Parathyroid adenoma (tissue), 2 donors: ENCODE measurements around the gene FUOM.

Source experiments
- H2AFZ ChIP-seq: fragments of 300-600 bp; sonication (generic); one replicate; pipeline ENCODE4 v1.7.0; 2017; ENCODE audit warnings: antibody characterized with exemption, mild to moderate bottlenecking
- H3K27ac ChIP-seq: fragments of 300-600 bp; sonication (generic); one replicate; pipeline ENCODE4 v1.7.0; 2017
- H3K27me3 ChIP-seq: fragments of 300-600 bp; sonication (generic); one replicate; pipeline ENCODE4 v1.7.0; 2017; ENCODE audit warnings: low read length; ENCODE audit not compliant: control insufficient read depth, insufficient read depth
- H3K36me3 ChIP-seq: fragments of 300-600 bp; sonication (generic); one replicate; pipeline ENCODE4 v1.7.0; 2017; ENCODE audit warnings: low read length; ENCODE audit not compliant: control insufficient read depth, insufficient read depth
- H3K4me1 ChIP-seq: fragments of 300-600 bp; sonication (generic); one replicate; pipeline ENCODE4 v1.7.0; 2017; ENCODE audit warnings: control low read depth
- H3K4me2 ChIP-seq: fragments of 300-600 bp; sonication (generic); one replicate; pipeline ENCODE4 v1.7.0; 2017; ENCODE audit warnings: low read length
- H3K4me3 ChIP-seq: fragments of 300-600 bp; sonication (generic); one replicate; pipeline ENCODE4 v1.7.0; 2017; ENCODE audit warnings: low read depth, low read length
- H3K79me2 ChIP-seq: fragments of 300-600 bp; sonication (generic); one replicate; pipeline ENCODE4 v1.7.0; 2017; ENCODE audit warnings: control low read depth
- H3K9ac ChIP-seq: fragments of 300-600 bp; sonication (generic); one replicate; pipeline ENCODE4 v1.7.0; 2017; ENCODE audit warnings: mild to moderate bottlenecking
- H3K9me3 ChIP-seq: fragments of 300-600 bp; sonication (generic); one replicate; pipeline ENCODE4 v1.7.0; 2017; ENCODE audit warnings: low read length; ENCODE audit not compliant: control insufficient read depth
- TF ChIP-seq, protein P1 (sequence below): fragments of 300-600 bp; sonication (generic); IDR thresholded peaks from one replicate; pipeline ENCODE4 v1.7.0; 2017; ENCODE audit warnings: antibody characterized with exemption, mild to moderate bottlenecking
- donor health status: primary hyperparathyroidism.

The FUOM gene

DNA sequence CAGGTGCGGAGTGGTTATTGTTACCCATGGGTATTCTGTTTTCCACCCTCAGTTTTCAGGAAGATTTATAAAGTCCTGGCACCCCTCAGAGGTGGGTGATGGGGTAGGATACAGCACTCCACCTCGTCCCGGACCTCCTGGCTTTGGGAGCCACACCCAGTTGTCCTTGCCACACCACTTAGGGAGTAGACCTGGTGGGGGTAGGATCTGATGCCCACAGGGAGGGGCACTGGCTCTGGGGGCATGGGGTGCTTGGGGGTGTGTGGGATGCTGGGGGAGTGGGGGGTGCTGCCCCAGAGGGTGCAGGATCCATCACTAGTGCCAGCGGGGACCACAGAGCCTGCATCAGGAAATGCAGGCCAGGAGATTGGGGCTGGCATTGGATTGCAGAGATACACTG, 44.6 kb downstream of the FUOM start:
- H2AFZ ChIP-seq = no peak overlapping the region
- TF ChIP-seq, protein P1, sequence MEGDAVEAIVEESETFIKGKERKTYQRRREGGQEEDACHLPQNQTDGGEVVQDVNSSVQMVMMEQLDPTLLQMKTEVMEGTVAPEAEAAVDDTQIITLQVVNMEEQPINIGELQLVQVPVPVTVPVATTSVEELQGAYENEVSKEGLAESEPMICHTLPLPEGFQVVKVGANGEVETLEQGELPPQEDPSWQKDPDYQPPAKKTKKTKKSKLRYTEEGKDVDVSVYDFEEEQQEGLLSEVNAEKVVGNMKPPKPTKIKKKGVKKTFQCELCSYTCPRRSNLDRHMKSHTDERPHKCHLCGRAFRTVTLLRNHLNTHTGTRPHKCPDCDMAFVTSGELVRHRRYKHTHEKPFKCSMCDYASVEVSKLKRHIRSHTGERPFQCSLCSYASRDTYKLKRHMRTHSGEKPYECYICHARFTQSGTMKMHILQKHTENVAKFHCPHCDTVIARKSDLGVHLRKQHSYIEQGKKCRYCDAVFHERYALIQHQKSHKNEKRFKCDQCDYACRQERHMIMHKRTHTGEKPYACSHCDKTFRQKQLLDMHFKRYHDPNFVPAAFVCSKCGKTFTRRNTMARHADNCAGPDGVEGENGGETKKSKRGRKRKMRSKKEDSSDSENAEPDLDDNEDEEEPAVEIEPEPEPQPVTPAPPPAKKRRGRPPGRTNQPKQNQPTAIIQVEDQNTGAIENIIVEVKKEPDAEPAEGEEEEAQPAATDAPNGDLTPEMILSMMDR = no peak
- H3K4me2 ChIP-seq = no peak overlapping the region
- H3K27me3 ChIP-seq = no peaks in the 10 kb centered on the region
- H3K4me3 ChIP-seq = no peak overlapping the region
- H3K9me3 ChIP-seq = no peaks in the 10 kb centered on the region
- H3K36me3 ChIP-seq = no peaks in the 10 kb centered on the region
- H3K79me2 ChIP-seq = no peaks in the 10 kb centered on the region
- H3K4me1 ChIP-seq = no peaks in the 10 kb centered on the region
- H3K27ac ChIP-seq = no peak overlapping the region
- no peak overlapping the region for H3K9ac ChIP-seq

DNA sequence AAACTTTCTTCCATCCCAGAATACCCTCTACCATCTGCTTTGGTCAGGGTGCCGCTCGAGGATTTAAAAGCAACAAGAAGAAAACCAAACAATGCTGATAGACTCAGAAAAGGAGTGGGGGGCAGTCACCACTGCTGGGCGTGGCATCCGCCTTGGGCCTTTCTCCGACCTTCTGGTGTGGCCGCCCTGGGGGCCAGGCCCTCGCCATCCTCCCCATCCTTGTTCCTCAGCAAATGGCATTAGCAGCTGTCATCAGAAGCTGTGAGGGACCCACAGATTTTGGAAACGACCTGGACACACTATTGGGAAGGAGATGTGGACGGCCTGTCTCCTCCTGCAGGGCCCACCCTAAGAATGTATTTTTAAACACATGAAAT, 45.1 kb downstream of the FUOM start:
- Histone ChIP-seq H3K9me3 (no peaks in the 10 kb centered on the region), H3K27ac (no peak overlapping the region), H3K79me2 (no peaks in the 10 kb centered on the region), H3K4me1 (no peaks in the 10 kb centered on the region), H2AFZ (no peak overlapping the region), H3K4me2 (no peak overlapping the region), H3K4me3 (no peak overlapping the region), H3K36me3 (no peaks in the 10 kb centered on the region), H3K27me3 (no peaks in the 10 kb centered on the region), H3K9ac (no peak overlapping the region)
- TF ChIP-seq, protein P1 = no peak

DNA sequence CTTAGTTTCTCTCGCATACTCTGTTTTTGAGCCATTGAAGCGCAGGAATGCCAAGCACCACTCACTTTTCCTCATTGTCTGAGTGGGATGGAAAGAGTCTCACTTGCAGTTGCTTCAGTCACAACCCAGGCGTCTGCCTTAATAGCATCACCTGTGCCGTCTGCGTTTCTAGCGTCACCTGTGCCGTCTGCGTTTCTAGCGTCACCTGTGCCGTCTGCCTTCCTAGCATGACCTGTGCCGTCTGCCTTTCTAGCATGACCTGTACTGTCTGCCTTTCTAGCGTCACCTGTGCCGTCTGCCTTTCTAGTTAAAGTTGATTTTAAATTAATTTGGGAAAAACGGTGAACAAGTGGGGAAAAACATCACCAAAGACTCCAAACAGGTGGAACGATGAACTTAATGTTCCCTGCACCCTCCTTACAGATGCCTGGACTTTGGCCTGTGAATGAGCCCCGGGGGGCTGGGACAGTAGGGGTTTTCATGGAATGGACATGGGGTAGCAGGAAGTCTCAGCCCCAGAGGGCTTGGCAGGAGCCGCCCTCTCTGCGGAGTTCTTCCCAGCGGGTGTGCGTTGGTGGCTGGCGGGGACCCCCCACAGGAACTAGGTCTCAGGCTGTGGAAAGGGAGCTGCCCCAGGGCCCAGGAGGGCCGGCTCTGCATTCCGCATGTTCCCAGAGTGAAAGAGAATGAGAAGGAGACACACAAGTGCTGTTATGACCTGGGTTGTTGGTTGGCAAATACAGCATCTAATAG, 45.6 kb downstream of the FUOM start:
- Histone ChIP-seq H2AFZ (no peak overlapping the region), H3K4me2 (no peak overlapping the region), H3K36me3 (no peaks in the 10 kb centered on the region), H3K9me3 (no peaks in the 10 kb centered on the region), H3K27me3 (no peaks in the 10 kb centered on the region), H3K4me3 (no peak overlapping the region), H3K27ac (no peak overlapping the region), H3K4me1 (peaks cover 5% of the 10 kb centered on the region), H3K9ac (no peak overlapping the region), H3K79me2 (peaks cover 4% of the 10 kb centered on the region)
- TF ChIP-seq, protein P1 = no peak

DNA sequence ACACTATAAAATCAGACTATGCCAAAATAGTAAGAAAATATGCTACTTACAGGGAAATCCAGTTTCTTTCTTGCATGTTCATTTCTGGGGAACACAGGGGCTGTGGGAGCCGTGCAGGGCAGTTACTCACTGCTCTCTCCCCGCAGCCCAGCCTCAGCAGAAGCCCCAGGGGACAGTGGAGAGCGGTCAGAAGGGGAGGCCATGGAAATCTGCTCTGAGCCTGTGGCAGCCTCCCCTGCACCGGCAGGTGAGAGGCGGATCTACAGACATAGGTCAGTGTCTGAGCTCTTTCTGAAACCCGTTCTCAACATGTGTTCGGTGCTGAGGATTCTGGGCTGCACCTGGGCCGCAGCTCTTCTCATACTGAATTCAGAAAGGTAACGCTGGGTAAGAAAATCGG, 46.2 kb downstream of the FUOM start:
- TF ChIP-seq, protein P1 = no peak
- Histone ChIP-seq H3K4me1 (peaks cover 6% of the 10 kb centered on the region), H3K79me2 (peaks cover 10% of the 10 kb centered on the region), H2AFZ (no peak overlapping the region), H3K27ac (no peak overlapping the region), H3K4me3 (no peak overlapping the region), H3K9ac (no peak overlapping the region), H3K9me3 (no peaks in the 10 kb centered on the region), H3K4me2 (no peak overlapping the region), H3K27me3 (no peaks in the 10 kb centered on the region), H3K36me3 (no peaks in the 10 kb centered on the region)

DNA sequence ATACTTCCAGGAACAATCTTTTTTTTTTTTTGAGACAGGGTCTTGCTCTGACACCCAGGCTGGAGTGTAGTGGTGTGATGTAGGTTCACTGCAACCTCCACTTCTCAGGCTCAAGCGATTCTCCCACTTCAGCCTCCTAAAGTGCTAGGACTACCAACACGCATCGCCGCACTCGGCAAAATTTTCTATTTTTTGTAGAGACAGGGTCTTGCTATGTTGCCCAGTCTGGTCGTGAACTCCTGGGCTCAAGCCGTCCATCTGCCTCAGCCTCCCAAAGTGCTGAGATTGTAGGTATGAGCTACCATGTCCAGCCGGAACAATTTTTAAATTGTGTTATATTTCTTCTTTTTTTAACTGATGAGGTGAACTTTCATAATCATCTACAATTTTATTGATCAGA, 47.0 kb downstream of the FUOM start:
- Histone ChIP-seq H3K9ac (no peak overlapping the region), H3K4me2 (no peak overlapping the region), H2AFZ (no peak overlapping the region), H3K27ac (no peak overlapping the region), H3K36me3 (no peaks in the 10 kb centered on the region), H3K79me2 (peaks cover 18% of the 10 kb centered on the region), H3K9me3 (no peaks in the 10 kb centered on the region), H3K4me1 (peaks cover 6% of the 10 kb centered on the region), H3K27me3 (no peaks in the 10 kb centered on the region), H3K4me3 (no peak overlapping the region)
- TF ChIP-seq, protein P1 = no peak
